ENCODE measurements around the gene CXorf58. TPM values are rescaled to one million over a fixed set of nuclear protein-coding genes. Genes with fewer than 3 reads are reported as not detected.

CXorf58 gene
- total and polyA plus RNA-seq, 2 of the 4 experiments (the other 2 are of a cell fraction): not detected

DNA sequence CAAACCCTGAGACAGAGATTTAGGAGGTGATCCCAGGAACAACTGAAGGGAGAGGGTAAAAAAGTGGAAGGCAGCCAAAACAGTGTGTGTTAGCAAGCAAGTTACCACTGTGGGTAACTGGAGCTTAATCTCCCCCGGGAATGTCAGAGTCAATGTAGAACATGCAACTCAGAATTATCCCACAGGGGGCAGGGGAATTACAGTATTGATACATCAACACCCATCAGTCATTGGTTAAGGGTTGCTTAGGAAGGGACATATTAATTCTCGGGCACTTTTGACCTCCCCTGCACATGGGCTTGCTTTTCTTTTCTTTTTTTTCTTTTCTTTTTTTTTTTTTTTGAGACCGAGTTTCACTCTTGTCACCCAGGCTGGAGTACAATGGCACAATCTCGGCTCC lies 29.3 kb downstream of the CXorf58 start:
- no TSS peak for BruUV-seq (replicated peaks)
- DNase-seq: peak; percentile 3
- Histone ChIP-seq H3K14ac (replicated peaks; ENCODE audit: low read depth, low read length) (no peak overlapping the region), H3K9me3 (ENCODE audit: control insufficient read depth, insufficient read depth, low read length) (no peaks in the 10 kb centered on the region), H4K20me1 (ENCODE audit: insufficient read depth, low read length) (no peaks in the 10 kb centered on the region), H3K27me3 (ENCODE audit: control insufficient read depth, insufficient read depth, low read length) (peaks cover 1% of the 10 kb centered on the region; the same call in 1 of the 2 replicates), H4K91ac (ENCODE audit: insufficient read depth, low read depth, low read length) (no peak overlapping the region), H3K9ac (ENCODE audit: low read depth, low read length) (no peak overlapping the region), H4K8ac (ENCODE audit: low read depth in 2 of 2, low read length in 2 of 2) (no peak overlapping the region), H4K5ac (ENCODE audit: low read depth, low read length) (no peak overlapping the region), H3K9me1 (ENCODE audit: insufficient read depth, low read length) (no peaks in the 10 kb centered on the region), H3K79me1 (ENCODE audit: low read depth in 1 of 2, low read length in 2 of 2) (no peaks in the 10 kb centered on the region), H3K23ac (ENCODE audit: low read depth, low read length) (no peak overlapping the region), H3K4me2 (ENCODE audit: low read depth, low read length) (no peak overlapping the region), H2BK120ac (ENCODE audit: low read depth, low read length) (no peak overlapping the region), H2AFZ (replicated peaks; ENCODE audit: low read length, poor library complexity) (no peak overlapping the region), H3K4me1 (ENCODE audit: control insufficient read depth, insufficient read depth, low read length) (no peaks in the 10 kb centered on the region), H2BK20ac (ENCODE audit: low read depth, low read length) (no peak overlapping the region), H3K56ac (ENCODE audit: extremely low read depth, insufficient read depth, low read length) (no peak overlapping the region), H2BK15ac (ENCODE audit: low read depth, low read length) (no peak overlapping the region), H2AK9ac (replicated peaks; ENCODE audit: low read depth, low read length, poor library complexity) (no peak overlapping the region), H3K18ac (ENCODE audit: low read depth, low read length) (no peak overlapping the region), H3K4me3 (ENCODE audit: insufficient read depth, low read depth, low read length) (no peak overlapping the region), H3K4ac (ENCODE audit: low read depth, low read length) (no peak overlapping the region), H2AK5ac (ENCODE audit: low read depth, low read length) (no peak overlapping the region), H2BK5ac (ENCODE audit: low read depth, low read length, poor library complexity, severe bottlenecking) (no peak overlapping the region), H3K36me3 (ENCODE audit: control insufficient read depth, insufficient read depth, low read length) (no peaks in the 10 kb centered on the region), H3K27ac (ENCODE audit: insufficient read depth, low read length) (no peak overlapping the region)
- dilution Hi-C loops (cut with HindIII; ENCODE audit: low sequenced_read_pairs, unreplicated experiment) (no loop called here), intact Hi-C loops (cut with micrococcal nuclease) (no loop called here), in situ Hi-C loops (cut with MboI; ENCODE audit: low sequenced_read_pairs) (no loop called here)
- WGBS, 2 experiments (ENCODE audit: extremely low coverage in 2 of 2, insufficient read length in 1 of 2): no CpG with 5 or more reads among the region's 4 CpGs
- TF ChIP-seq SMC3 (IDR thresholded peaks at IDR 0.05; ENCODE audit: low read depth, low read length) (no peak), CHD1 (IDR thresholded peaks at IDR 0.05; ENCODE audit: low read depth, low read length) (no peak), MAZ (IDR thresholded peaks at IDR 0.05; ENCODE audit: borderline replicate concordance, low read depth, low read length) (no peak), RCOR1 (IDR thresholded peaks at IDR 0.05; ENCODE audit: insufficient replicate concordance, low read length) (no peak), RAD21 (IDR thresholded peaks at IDR 0.05; ENCODE audit: low read length) (no peak), MXI1 (IDR thresholded peaks at IDR 0.05; ENCODE audit: borderline replicate concordance, low read depth, low read length) (no peak), POLR2A (IDR thresholded peaks at IDR 0.05; ENCODE audit: low read depth, low read length) (no peak), FOS (IDR thresholded peaks at IDR 0.05; ENCODE audit: low read depth, low read length) (no peak), BHLHE40 (IDR thresholded peaks at IDR 0.05; ENCODE audit: low read depth, low read length) (no peak), RFX5 (IDR thresholded peaks at IDR 0.05; ENCODE audit: low read depth, low read length) (no peak), NFE2L2 (IDR thresholded peaks at IDR 0.05; ENCODE audit: low read depth, low read length) (no peak), CEBPB (IDR thresholded peaks at IDR 0.05; ENCODE audit: low read depth, low read length) (no peak), MAFK (IDR thresholded peaks at IDR 0.05; ENCODE audit: low read depth, low read length) (no peak)
- TF ChIP-seq, protein P1, sequence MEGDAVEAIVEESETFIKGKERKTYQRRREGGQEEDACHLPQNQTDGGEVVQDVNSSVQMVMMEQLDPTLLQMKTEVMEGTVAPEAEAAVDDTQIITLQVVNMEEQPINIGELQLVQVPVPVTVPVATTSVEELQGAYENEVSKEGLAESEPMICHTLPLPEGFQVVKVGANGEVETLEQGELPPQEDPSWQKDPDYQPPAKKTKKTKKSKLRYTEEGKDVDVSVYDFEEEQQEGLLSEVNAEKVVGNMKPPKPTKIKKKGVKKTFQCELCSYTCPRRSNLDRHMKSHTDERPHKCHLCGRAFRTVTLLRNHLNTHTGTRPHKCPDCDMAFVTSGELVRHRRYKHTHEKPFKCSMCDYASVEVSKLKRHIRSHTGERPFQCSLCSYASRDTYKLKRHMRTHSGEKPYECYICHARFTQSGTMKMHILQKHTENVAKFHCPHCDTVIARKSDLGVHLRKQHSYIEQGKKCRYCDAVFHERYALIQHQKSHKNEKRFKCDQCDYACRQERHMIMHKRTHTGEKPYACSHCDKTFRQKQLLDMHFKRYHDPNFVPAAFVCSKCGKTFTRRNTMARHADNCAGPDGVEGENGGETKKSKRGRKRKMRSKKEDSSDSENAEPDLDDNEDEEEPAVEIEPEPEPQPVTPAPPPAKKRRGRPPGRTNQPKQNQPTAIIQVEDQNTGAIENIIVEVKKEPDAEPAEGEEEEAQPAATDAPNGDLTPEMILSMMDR (conservative IDR thresholded peaks at IDR 0.05; ENCODE audit: low read depth, low read length): no peak
- TF ChIP-seq, protein P2, sequence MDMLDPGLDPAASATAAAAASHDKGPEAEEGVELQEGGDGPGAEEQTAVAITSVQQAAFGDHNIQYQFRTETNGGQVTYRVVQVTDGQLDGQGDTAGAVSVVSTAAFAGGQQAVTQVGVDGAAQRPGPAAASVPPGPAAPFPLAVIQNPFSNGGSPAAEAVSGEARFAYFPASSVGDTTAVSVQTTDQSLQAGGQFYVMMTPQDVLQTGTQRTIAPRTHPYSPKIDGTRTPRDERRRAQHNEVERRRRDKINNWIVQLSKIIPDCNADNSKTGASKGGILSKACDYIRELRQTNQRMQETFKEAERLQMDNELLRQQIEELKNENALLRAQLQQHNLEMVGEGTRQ (IDR thresholded peaks at IDR 0.05; ENCODE audit: low read depth, low read length): no peak
- TF ChIP-seq, protein P3, sequence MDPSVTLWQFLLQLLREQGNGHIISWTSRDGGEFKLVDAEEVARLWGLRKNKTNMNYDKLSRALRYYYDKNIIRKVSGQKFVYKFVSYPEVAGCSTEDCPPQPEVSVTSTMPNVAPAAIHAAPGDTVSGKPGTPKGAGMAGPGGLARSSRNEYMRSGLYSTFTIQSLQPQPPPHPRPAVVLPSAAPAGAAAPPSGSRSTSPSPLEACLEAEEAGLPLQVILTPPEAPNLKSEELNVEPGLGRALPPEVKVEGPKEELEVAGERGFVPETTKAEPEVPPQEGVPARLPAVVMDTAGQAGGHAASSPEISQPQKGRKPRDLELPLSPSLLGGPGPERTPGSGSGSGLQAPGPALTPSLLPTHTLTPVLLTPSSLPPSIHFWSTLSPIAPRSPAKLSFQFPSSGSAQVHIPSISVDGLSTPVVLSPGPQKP (IDR thresholded peaks at IDR 0.05; ENCODE audit: borderline replicate concordance, low read depth, low read length): no peak
- CTCF ChIA-PET: no interaction called here
- ATAC-seq (ENCODE audit: low read depth): no peak
- POLR2A ChIA-PET (ENCODE audit: unreplicated experiment): no interaction called here

Data from IMR-90 (cell line).